Naive thymus-derived CD4-positive, alpha-beta T cell (primary cell): ENCODE data around the gene TEX11. TPM values are rescaled to one million over a fixed set of nuclear protein-coding genes. Genes with fewer than 3 reads are reported as not detected.
"Not testable (repeated sequence)": the region's sequence is repeated elsewhere in the genome, so short reads cannot be mapped to it uniquely, and the experiment has no call there.

Experiments used
- ATAC-seq: fragments of 150-1000 bp; cut with Tn5 transposase; 2 replicates; pipeline ENCODE4 v1.10.0; 2021; ENCODE audit warnings: mild to moderate bottlenecking, moderate library complexity
- CTCF ChIA-PET: fragments of 350-600 bp; sonication (Branson Sonifier 250); formaldehyde crosslinking; loops from one replicate; lab custom pipeline; 2021; ENCODE audit warnings: antibody characterized with exemption; lab: Charles Lee
- POLR2A ChIA-PET: fragments of 350-600 bp; sonication (Branson Sonifier 250); formaldehyde crosslinking; loops from one replicate; lab custom pipeline; 2021; ENCODE audit warnings: antibody characterized with exemption, inconsistent platforms; lab: Charles Lee
- DNase-seq, 9 donors: peaks; one replicate each; pipeline versions ENCODE4 v3.0.0 to v3.0.0-alpha.2; 2020 to 2022; ENCODE audit warnings: mixed read lengths in 1 of 9
- H3K27ac ChIP-seq: one replicate; pipeline ENCODE4 v1.7.0; 2013; ENCODE audit warnings: mild to moderate bottlenecking, low read depth, low read length, moderate library complexity
- H3K27me3 ChIP-seq, 2 donors: one replicate each; pipeline ENCODE4 v1.7.0; 2013; ENCODE audit warnings: low read length in 2 of 2, mild to moderate bottlenecking in 2 of 2, moderate library complexity in 2 of 2; ENCODE audit not compliant: control insufficient read depth in 2 of 2, insufficient read depth in 2 of 2
- H3K36me3 ChIP-seq, 3 experiments: 1 replicate in 2 of 3; 2 replicates in 1 of 3; pipeline ENCODE4 v1.7.0; 2013; ENCODE audit warnings: low read length in 3 of 3, mild to moderate bottlenecking in 3 of 3, moderate library complexity in 1 of 3; ENCODE audit not compliant: insufficient read depth in 3 of 3, control insufficient read depth in 2 of 3
- H3K4me1 ChIP-seq, 2 donors: one replicate each; pipeline ENCODE4 v1.7.0; 2013; ENCODE audit warnings: low read length in 2 of 2, mild to moderate bottlenecking in 2 of 2, moderate library complexity in 1 of 2; ENCODE audit not compliant: control insufficient read depth in 2 of 2, insufficient read depth in 2 of 2
- H3K4me3 ChIP-seq: 2 replicates; pipeline ENCODE4 v1.7.0; 2013; ENCODE audit warnings: mild to moderate bottlenecking, low read length
- H3K9me3 ChIP-seq, 3 experiments: 1 replicate in 2 of 3; 2 replicates in 1 of 3; pipeline ENCODE4 v1.7.0; 2013; ENCODE audit warnings: low read length in 3 of 3; ENCODE audit not compliant: control insufficient read depth in 2 of 3
- H3K27ac Mint-ChIP-seq, 9 donors: one replicate each; pipeline ENCODE4 v1.8.0; 2020 to 2022; ENCODE audit warnings: mixed read lengths in 9 of 9, mild to moderate bottlenecking in 8 of 9, moderate library complexity in 5 of 9, inconsistent platforms in 2 of 9
- H3K27me3 Mint-ChIP-seq, 5 donors: one replicate each; pipeline ENCODE4 v1.8.0; 2021 to 2022; ENCODE audit warnings: mixed read lengths in 5 of 5, mild to moderate bottlenecking in 1 of 5
- H3K36me3 Mint-ChIP-seq, 5 donors: one replicate each; pipeline ENCODE4 v1.8.0; 2020 to 2022; ENCODE audit warnings: mixed read lengths in 5 of 5, mild to moderate bottlenecking in 3 of 5, inconsistent platforms in 1 of 5
- H3K4me1 Mint-ChIP-seq, 7 donors: one replicate each; pipeline ENCODE4 v1.8.0; 2020 to 2022; ENCODE audit warnings: mixed read lengths in 7 of 7, mild to moderate bottlenecking in 3 of 7, inconsistent platforms in 1 of 7
- H3K4me3 Mint-ChIP-seq, 10 donors: one replicate each; pipeline ENCODE4 v1.8.0; 2020 to 2022; ENCODE audit warnings: mild to moderate bottlenecking in 10 of 10, mixed read lengths in 10 of 10, moderate library complexity in 6 of 10, inconsistent platforms in 2 of 10
- H3K9me3 Mint-ChIP-seq, 11 donors: one replicate each; pipeline ENCODE4 v1.8.0; 2020 to 2022; ENCODE audit warnings: mixed read lengths in 11 of 11, mild to moderate bottlenecking in 4 of 11, inconsistent platforms in 1 of 11, moderate library complexity in 1 of 11
- intact Hi-C, 2 donors: fragments of 100-400 bp; cut with micrococcal nuclease; formaldehyde crosslinking; loops; one replicate each; pipeline ENCODE4 v1.15.1; 2023
- polyA plus RNA-seq, 2 donors: library from polyadenylated mRNA; unstranded; fragments of 300-500 nt; fragmentation: Illumina TruSeq; gene quantifications; one replicate each; pipeline ENCODE4 v1.2.3, GENCODE V29; 2021
- total RNA-seq, 6 experiments: library from RNA in 5 of 6; stranded (reverse) in 5 of 6; gene quantifications; 1 replicate in 5 of 6; 2 replicates in 1 of 6; pipeline ENCODE4 v1.2.3 and lab custom pipeline; 2021 to 2026

The TEX11 gene
- total and polyA plus RNA-seq, 7 experiments from 2014 or later: 0.18 TPM; not detected in 6

- no peaks in the 10 kb centered on the region for H3K4me1 ChIP-seq
- H3K27ac ChIP-seq: no peak overlapping the region
- H3K36me3 ChIP-seq: no peaks in the 10 kb centered on the region
- H3K9me3 ChIP-seq: no peaks in the 10 kb centered on the region
- DNase-seq (peak in 1 of 9 donors; percentile 0), ATAC-seq (no peak)
- no peak overlapping the region for H3K4me3 ChIP-seq
- no peak overlapping the region for H3K4me3 Mint-ChIP-seq
- H3K4me1 Mint-ChIP-seq: no peaks in the 10 kb centered on the region
- ChIA-PET CTCF (interaction anchor here (0.8 to 1.2 kb wide), 2 partner anchors 211 to 411 kb away, joined by 3 read pairs; no protein-coding TSS in a partner anchor), POLR2A (no interaction called here)
- intact Hi-C loops: loop anchor here (1.0 to 10.0 kb wide), 5 partner anchors 195 to 883 kb away; no protein-coding TSS in a partner anchor
- H3K9me3 Mint-ChIP-seq: no peaks in the 10 kb centered on the region
- H3K27me3 ChIP-seq: no peaks in the 10 kb centered on the region
- H3K27me3 Mint-ChIP-seq: peaks cover 0 to 6% (median 0%) of the 10 kb centered on the region in 5 donors
- H3K36me3 Mint-ChIP-seq: no peaks in the 10 kb centered on the region
- H3K27ac Mint-ChIP-seq: no peak overlapping the region
Observed at GRCh38 chrX:70769659-70770227, 138.8 kb downstream of the TEX11 start.

GRCh38 chrX:70762285-70762684 lies 146.2 kb downstream of the TEX11 start:
- peaks cover 0 to 15% (median 4%) of the 10 kb centered on the region in 5 donors for H3K27me3 Mint-ChIP-seq
- Histone ChIP-seq H3K9me3 (no peaks in the 10 kb centered on the region), H3K4me1 (no peaks in the 10 kb centered on the region), H3K4me3 (no peak overlapping the region), H3K27me3 (no peaks in the 10 kb centered on the region), H3K27ac (no peak overlapping the region), H3K36me3 (no peaks in the 10 kb centered on the region)
- no peak overlapping the region for H3K27ac Mint-ChIP-seq
- H3K36me3 Mint-ChIP-seq: peaks cover 0 to 18% (median 0%) of the 10 kb centered on the region in 5 donors
- CTCF ChIA-PET: no interaction called here
- no peak overlapping the region for H3K4me3 Mint-ChIP-seq
- intact Hi-C loops: loop anchor here in 1 of 2 donors (10.0 kb wide), 1 partner anchor 307 kb away; no protein-coding TSS in a partner anchor
- peaks cover 0 to under 1% (median 0%) of the 10 kb centered on the region in 7 donors for H3K4me1 Mint-ChIP-seq
- DNase-seq: no peak
- POLR2A ChIA-PET: no interaction called here
- H3K9me3 Mint-ChIP-seq: peaks cover 0 to 13% (median 4%) of the 10 kb centered on the region in 11 donors
- ATAC-seq: no peak

- H3K27ac ChIP-seq: no peak overlapping the region
- H3K27me3 Mint-ChIP-seq: peaks cover 0 to 7% (median 4%) of the 10 kb centered on the region in 5 donors
- intact Hi-C loops: no loop called here
Observed at GRCh38 chrX:70755850-70756249, 152.7 kb downstream of the TEX11 start.

GRCh38 chrX:70754169-70754848 lies 154.2 kb downstream of the TEX11 start:
- Histone ChIP-seq H3K27ac (no peak overlapping the region), H3K4me1 (peaks cover 0 to 4% of the 10 kb centered on the region in 2 donors), H3K4me3 (no peak overlapping the region), H3K9me3 (no peaks in the 10 kb centered on the region), H3K27me3 (no peaks in the 10 kb centered on the region), H3K36me3 (no peaks in the 10 kb centered on the region)
- peak overlapping the region in 3 of 10 donors; percentile 41 to 65 (median 48) for H3K4me3 Mint-ChIP-seq
- ATAC-seq: no peak
- peaks cover 0 to 25% (median 5%) of the 10 kb centered on the region in 5 donors for H3K36me3 Mint-ChIP-seq
- peak overlapping the region in 3 of 9 donors; percentile 42 to 87 (median 80) for H3K27ac Mint-ChIP-seq
- POLR2A ChIA-PET: no interaction called here
- CTCF ChIA-PET: no interaction called here
- H3K4me1 Mint-ChIP-seq: peaks cover 4 to 29% (median 13%) of the 10 kb centered on the region in 7 donors
- intact Hi-C loops: no loop called here
- DNase-seq: no peak
- peaks cover 0 to 4% (median 0%) of the 10 kb centered on the region in 5 donors for H3K27me3 Mint-ChIP-seq
- peaks cover 0 to 21% (median 9%) of the 10 kb centered on the region in 11 donors for H3K9me3 Mint-ChIP-seq

More at GRCh38 chrX:70755850-70756249, 152.7 kb downstream of the TEX11 start:
- peak overlapping the region in 7 of 10 donors; percentile 14 to 64 (median 52) for H3K4me3 Mint-ChIP-seq
- Histone ChIP-seq H3K4me3 (no peak overlapping the region), H3K36me3 (no peaks in the 10 kb centered on the region), H3K27me3 (no peaks in the 10 kb centered on the region), H3K4me1 (peaks cover 0 to 4% of the 10 kb centered on the region in 2 donors), H3K9me3 (no peaks in the 10 kb centered on the region)
- H3K27ac Mint-ChIP-seq: peak overlapping the region in 8 of 9 donors; percentile 33 to 80 (median 66)
- H3K36me3 Mint-ChIP-seq: peaks cover 0 to 30% (median 5%) of the 10 kb centered on the region in 5 donors
- ChIA-PET POLR2A (interaction anchor here (1.2 to 1.4 kb wide), 2 partner anchors 14 to 622 kb away, joined by 3 read pairs; partner anchors contain the start of gene IGBP1), CTCF (no interaction called here)
- H3K9me3 Mint-ChIP-seq: peaks cover 0 to 23% (median 9%) of the 10 kb centered on the region in 11 donors
- H3K4me1 Mint-ChIP-seq: peaks cover 4 to 29% (median 13%) of the 10 kb centered on the region in 7 donors
- DNase-seq (peak in 8 of 9 donors; percentile 47 to 74 (median 57)), ATAC-seq (peak; percentile 73)

- Mint-ChIP-seq H3K9me3 (peaks cover 0 to 21% (median 4%) of the 10 kb centered on the region in 11 donors), H3K27me3 (peaks cover 0 to 12% (median 4%) of the 10 kb centered on the region in 5 donors)
- CTCF ChIA-PET, POLR2A ChIA-PET, intact Hi-C loops, H3K4me3 Mint-ChIP-seq, DNase-seq, H3K4me1 Mint-ChIP-seq, ATAC-seq, H3K36me3 ChIP-seq, H3K27ac ChIP-seq, H3K9me3 ChIP-seq, H3K4me3 ChIP-seq, H3K4me1 ChIP-seq, H3K27ac Mint-ChIP-seq, H3K36me3 Mint-ChIP-seq, H3K27me3 ChIP-seq: not testable (repeated sequence)
Observed at GRCh38 chrX:70733774-70734173, 174.7 kb downstream of the TEX11 start.

GRCh38 chrX:70727961-70728360 lies 180.6 kb downstream of the TEX11 start:
- H3K36me3 ChIP-seq, H3K27ac Mint-ChIP-seq, CTCF ChIA-PET, H3K4me1 Mint-ChIP-seq, ATAC-seq, H3K9me3 Mint-ChIP-seq, intact Hi-C loops, DNase-seq, H3K4me3 Mint-ChIP-seq, H3K9me3 ChIP-seq, H3K27ac ChIP-seq, H3K27me3 Mint-ChIP-seq, H3K27me3 ChIP-seq, H3K36me3 Mint-ChIP-seq, POLR2A ChIA-PET, H3K4me1 ChIP-seq, H3K4me3 ChIP-seq: not testable (repeated sequence)
